Measurements from ENCODE around the gene TIMELESS.
"Not testable (repeated sequence)": the region's sequence is repeated elsewhere in the genome, so short reads cannot be mapped to it uniquely, and the experiment has no call there.

- not testable (repeated sequence) for TF ChIP-seq POLR2A (IDR thresholded peaks at IDR 0.05); POLR2AphosphoS5 (IDR thresholded peaks at IDR 0.05); CTCF (IDR thresholded peaks at IDR 0.05 in 8 of 11, conservative IDR thresholded peaks at IDR 0.05 in 3 of 11)
Measured at GRCh38 chr12:56494106-56494415, 44.8 kb upstream of the TIMELESS start.
